HG03196 (cell line): ENCODE data around the gene ZNF654.
"Not testable (repeated sequence)": the region's sequence is repeated elsewhere in the genome, so short reads cannot be mapped to it uniquely, and the experiment has no call there.

ENCODE experiments used
- ATAC-seq: cut with Tn5 transposase; IDR thresholded peaks from one replicate; pipeline ENCODE4 v1.9.1; 2021; ENCODE audit not compliant: unreplicated experiment

The ZNF654 gene

DNA sequence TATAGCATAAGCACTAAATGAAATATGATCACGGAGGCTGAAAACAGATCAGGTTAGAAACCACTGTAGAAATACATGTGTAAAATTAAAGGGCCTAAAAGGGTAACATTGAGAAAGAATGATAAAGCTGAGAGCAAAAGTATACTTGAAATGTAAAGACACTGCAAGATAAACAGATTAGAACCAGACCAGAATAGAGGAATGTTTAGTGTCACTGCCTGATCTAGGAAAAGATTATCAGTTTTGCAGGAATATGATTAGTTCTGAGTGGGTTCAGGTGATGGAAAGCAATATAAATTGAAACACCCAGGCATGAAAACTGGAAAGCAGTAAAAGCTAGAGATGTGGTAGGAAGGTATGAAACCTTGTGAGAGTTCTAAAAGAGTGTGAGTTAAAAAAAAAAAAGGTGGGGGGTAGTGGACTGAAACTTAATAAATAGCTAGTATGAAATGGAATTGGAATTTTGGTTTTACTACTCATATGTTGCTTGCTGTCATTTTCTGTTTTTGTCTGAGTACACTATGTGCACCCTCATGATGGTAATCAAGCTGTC, 74.7 kb downstream of the ZNF654 start:
- no peak for ATAC-seq

DNA sequence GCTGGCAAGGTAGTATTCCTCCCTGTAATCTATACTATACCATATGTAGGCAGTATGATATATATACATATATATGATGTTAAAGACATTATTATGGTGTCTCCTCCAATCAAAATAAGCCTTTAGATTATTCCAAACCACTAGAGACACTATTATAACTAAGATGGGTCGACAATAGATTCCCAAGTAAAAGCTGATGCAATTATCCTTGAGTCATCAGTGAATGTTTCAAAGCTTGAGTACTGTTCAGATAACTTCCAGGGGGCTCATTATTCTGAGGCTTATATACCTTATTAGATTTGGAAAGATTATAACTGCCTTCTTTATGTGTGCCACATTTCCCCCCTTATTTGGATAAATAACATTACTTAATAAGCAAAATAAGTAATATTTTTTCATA, 78.8 kb downstream of the ZNF654 start:
- no peak for ATAC-seq

DNA sequence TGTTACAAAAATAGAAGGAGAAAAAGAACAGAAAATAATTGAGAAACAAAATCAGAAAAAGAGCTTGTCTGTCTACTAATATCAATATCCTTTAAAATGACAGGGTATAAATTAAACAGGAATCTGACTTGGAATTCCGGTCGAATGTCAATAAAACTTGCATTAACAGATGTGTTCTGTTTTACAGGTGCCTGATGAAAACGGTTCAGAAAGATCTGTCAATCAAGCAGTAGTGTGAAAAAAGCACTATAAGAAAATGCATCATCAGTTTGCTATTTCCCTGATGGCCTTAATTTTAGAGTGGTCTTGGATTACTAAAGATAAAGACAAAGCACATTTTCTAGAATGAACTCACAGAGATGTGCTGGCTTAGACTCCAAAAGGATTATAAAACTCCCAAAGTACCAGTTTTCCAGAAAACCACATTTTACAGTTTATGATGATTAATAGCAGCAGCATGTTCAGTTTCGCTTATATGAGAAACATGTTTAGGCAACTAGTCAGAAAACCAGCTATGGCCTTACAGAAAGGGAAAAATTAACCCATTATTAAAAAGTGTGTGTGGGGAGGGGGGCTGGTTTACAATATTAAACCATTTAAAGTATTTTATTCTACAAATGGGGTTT, 82.5 kb downstream of the ZNF654 start:
- ATAC-seq = peak; percentile 8

DNA sequence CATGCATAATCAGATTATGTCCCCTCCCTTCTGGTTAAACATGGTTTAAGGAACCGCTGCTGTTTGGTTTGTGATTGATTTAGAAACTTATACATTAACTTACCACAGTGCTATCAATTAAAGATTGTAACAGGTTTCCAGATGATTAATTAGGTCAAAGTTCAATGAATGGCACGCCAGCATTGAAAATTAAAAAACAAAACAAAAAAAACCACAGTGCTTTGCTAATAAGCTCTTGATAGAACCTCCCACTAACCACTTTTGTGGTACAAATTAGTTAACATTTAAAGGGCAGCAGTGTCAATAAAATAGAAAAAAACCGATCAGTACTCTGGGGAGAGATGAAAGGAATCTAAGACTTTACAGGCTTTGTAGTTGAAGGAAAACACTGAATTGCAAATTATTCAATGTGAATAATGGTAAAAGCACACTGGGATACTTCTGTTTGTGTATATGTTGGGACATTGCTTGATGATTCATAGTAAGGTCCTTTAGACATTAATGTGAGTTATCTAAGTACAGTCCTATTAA, 83.1 kb downstream of the ZNF654 start:
- peak; percentile 68 for ATAC-seq

GRCh38 chr3:88147261-88147660, 88.2 kb downstream of the ZNF654 start:
- ATAC-seq = no peak

DNA sequence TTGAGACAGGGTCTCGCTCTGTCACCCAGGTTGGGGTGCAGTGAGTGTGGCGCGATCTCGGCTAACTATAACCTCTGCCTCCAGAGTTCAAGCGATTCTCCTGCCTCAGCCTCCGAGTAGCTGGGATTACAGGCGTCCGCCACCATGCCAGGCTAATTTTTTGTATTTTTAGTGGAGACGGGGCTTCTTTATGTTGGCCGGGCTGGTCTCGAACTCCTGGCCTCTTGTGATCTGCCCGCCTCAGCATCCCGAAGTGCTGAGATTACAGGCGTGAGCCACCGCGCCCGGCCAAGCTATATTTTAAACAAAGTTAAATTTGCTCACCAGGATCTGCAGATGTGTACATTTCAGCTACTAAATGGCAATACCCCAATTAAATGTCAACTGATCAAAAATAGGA, 89.6 kb downstream of the ZNF654 start:
- ATAC-seq = no peak

- ATAC-seq = peak; percentile 13
Measured at GRCh38 chr3:88149101-88149508, 90.0 kb downstream of the ZNF654 start.

- ATAC-seq = peak; percentile 84
Measured at GRCh38 chr3:88149509-88150362, 90.7 kb downstream of the ZNF654 start, which contains the start of gene C3orf38. C3orf38 (plus strand) TSS chr3:88149959; CDS start chr3:88150053, 94 bp downstream.

- peak; percentile 22 for ATAC-seq
Measured at GRCh38 chr3:88150371-88150770, 91.3 kb downstream of the ZNF654 start.

DNA sequence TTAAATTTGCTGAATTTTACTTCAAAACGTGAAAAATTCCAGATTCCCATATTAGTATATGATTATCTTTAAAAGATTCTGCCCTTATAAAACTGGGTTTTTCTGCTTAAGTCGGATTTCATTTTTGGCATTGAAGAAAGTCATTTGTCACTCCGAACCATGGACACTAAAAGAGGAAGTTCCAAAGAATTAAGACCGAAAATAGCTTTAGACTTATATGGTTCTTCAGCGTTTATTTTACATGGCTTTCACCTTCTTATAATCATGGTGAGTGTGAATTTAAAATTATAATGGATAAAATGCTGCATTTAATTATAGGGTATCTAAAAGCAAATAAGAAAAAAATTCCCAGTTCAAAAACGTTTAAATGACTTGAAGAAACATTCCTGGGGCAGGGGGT, 91.8 kb downstream of the ZNF654 start:
- no peak for ATAC-seq

- ATAC-seq = no peak
Measured at GRCh38 chr3:88151358-88151757, 92.3 kb downstream of the ZNF654 start.

DNA sequence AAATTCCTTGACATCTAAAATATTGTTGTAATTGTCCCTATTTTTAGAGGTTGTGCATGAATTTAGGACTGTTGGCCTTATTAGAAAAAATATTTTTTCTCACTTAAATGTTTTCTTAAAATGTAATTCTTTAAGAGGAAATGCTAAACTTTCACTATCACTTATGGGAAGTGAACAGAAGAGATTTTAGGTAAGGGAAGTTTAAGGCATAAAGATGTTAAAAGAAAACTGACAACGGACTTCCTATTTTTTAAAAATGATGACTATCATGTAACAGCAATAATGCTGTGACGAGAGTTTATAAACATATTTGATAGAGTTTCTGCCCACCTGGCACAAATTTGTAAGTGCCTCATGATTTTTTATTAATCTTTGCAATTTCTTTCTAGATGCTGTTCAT, 93.8 kb downstream of the ZNF654 start:
- no peak for ATAC-seq

DNA sequence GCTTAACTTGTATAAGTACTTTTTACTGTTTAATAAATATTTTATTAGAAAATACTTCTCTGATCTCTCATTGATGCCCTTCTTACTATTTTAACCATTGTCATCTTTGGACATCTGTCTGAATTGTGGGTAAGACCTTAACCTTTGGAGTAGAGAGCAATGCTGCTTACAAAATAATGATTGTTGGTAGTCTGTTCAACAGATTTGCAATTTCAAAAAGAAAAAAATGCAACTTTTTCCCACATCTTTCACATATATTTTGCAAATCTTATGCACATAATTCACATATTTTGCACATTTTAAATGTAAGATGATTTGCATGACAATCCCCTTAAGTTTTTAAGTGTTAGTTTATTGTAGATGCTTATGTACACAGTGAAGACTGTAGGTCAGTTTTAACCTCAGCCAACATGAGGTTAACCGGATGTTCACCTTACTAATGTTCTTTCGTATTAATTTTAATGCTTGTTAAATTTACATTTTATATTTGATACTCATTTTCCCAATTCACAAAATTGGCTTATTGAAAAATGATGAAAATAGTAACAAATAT, 107.4 kb downstream of the ZNF654 start:
- no peak for ATAC-seq

- ATAC-seq = no peak
Measured at GRCh38 chr3:88167173-88167572, 108.1 kb downstream of the ZNF654 start.

- ATAC-seq = no peak
Measured at GRCh38 chr3:88167704-88168103, 108.6 kb downstream of the ZNF654 start.

GRCh38 chr3:88168171-88168570, 109.1 kb downstream of the ZNF654 start:
- ATAC-seq = no peak

- ATAC-seq = peak; percentile 74
Measured at GRCh38 chr3:88180398-88180999, 121.4 kb downstream of the ZNF654 start.

- ATAC-seq = not testable (repeated sequence)
Measured at GRCh38 chr3:88182165-88182918, 123.3 kb downstream of the ZNF654 start.

- no peak for ATAC-seq
Measured at GRCh38 chr3:88188436-88188835, 129.4 kb downstream of the ZNF654 start.

- no peak for ATAC-seq
Measured at GRCh38 chr3:88189361-88189810, 130.3 kb downstream of the ZNF654 start.
